Ishikawa (cell line): ENCODE results near the gene MEOX2.

Source experiments
- CEBPB ChIP-seq: IDR thresholded peaks from 2 replicates; pipeline ENCODE4 v1.6.1; 2012
- CREB1 ChIP-seq: IDR thresholded peaks from 2 replicates; pipeline ENCODE4 v1.6.1; 2012; ENCODE audit warnings: low read depth
- EGR1 ChIP-seq: IDR thresholded peaks from 2 replicates; pipeline ENCODE4 v1.6.1; 2012
- EP300 ChIP-seq: IDR thresholded peaks from 2 replicates; pipeline ENCODE4 v1.6.1; 2012; ENCODE audit warnings: borderline replicate concordance
- FOXM1 ChIP-seq: IDR thresholded peaks from 2 replicates; pipeline ENCODE4 v1.6.1; 2012; ENCODE audit warnings: low read depth, borderline replicate concordance
- NFIC ChIP-seq: IDR thresholded peaks from 2 replicates; pipeline ENCODE4 v1.6.1; 2012
- RAD21 ChIP-seq: IDR thresholded peaks from 2 replicates; pipeline ENCODE4 v1.6.1; 2012; ENCODE audit warnings: low read depth
- TAF1 ChIP-seq: IDR thresholded peaks from 2 replicates; pipeline ENCODE4 v1.6.1; 2012; ENCODE audit warnings: low read depth, mild to moderate bottlenecking
- TCF12 ChIP-seq: IDR thresholded peaks from 2 replicates; pipeline ENCODE4 v1.6.1; 2012; ENCODE audit warnings: low read depth
- TEAD4 ChIP-seq: IDR thresholded peaks from 2 replicates; pipeline ENCODE4 v1.6.1; 2012
- YY1 ChIP-seq: IDR thresholded peaks from 2 replicates; pipeline ENCODE4 v1.6.1; 2012; ENCODE audit warnings: low read depth
- ZBTB7A ChIP-seq: IDR thresholded peaks from 2 replicates; pipeline ENCODE4 v1.6.1; 2012; ENCODE audit warnings: low read depth
- TF ChIP-seq, protein P1 (sequence below): IDR thresholded peaks from 2 replicates; pipeline ENCODE4 v1.6.1; 2012
- TF ChIP-seq, protein P2 (sequence below): IDR thresholded peaks from 2 replicates; pipeline ENCODE4 v1.6.1; 2012; ENCODE audit warnings: low read depth, mild to moderate bottlenecking

DNA sequence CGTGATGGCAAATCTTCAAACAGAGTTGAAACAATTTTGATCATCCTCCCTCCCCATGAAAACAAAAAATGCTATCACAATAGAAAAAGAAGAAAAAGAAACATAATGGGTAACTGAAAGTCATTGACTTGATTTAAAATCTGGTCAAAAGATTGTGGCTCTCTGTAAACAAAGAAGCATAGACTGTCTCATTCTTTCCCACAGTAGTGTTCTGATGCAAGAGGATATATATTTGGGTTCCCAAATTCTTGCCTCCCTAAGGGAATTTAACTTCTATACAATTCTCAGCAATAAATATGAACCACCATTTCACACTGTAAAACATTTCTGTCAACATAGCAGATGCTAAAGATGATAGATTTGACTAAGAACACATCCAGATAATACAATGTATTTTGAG lies 32.8 kb upstream of the MEOX2 start:
- TF ChIP-seq EP300 (no peak), RAD21 (no peak), CEBPB (no peak), ZBTB7A (no peak), TAF1 (no peak), NFIC (no peak), TCF12 (no peak), FOXM1 (no peak), YY1 (no peak), TEAD4 (no peak), EGR1 (no peak), CREB1 (no peak)
- TF ChIP-seq, protein P1, sequence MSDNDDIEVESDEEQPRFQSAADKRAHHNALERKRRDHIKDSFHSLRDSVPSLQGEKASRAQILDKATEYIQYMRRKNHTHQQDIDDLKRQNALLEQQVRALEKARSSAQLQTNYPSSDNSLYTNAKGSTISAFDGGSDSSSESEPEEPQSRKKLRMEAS = no peak
- TF ChIP-seq, protein P2, sequence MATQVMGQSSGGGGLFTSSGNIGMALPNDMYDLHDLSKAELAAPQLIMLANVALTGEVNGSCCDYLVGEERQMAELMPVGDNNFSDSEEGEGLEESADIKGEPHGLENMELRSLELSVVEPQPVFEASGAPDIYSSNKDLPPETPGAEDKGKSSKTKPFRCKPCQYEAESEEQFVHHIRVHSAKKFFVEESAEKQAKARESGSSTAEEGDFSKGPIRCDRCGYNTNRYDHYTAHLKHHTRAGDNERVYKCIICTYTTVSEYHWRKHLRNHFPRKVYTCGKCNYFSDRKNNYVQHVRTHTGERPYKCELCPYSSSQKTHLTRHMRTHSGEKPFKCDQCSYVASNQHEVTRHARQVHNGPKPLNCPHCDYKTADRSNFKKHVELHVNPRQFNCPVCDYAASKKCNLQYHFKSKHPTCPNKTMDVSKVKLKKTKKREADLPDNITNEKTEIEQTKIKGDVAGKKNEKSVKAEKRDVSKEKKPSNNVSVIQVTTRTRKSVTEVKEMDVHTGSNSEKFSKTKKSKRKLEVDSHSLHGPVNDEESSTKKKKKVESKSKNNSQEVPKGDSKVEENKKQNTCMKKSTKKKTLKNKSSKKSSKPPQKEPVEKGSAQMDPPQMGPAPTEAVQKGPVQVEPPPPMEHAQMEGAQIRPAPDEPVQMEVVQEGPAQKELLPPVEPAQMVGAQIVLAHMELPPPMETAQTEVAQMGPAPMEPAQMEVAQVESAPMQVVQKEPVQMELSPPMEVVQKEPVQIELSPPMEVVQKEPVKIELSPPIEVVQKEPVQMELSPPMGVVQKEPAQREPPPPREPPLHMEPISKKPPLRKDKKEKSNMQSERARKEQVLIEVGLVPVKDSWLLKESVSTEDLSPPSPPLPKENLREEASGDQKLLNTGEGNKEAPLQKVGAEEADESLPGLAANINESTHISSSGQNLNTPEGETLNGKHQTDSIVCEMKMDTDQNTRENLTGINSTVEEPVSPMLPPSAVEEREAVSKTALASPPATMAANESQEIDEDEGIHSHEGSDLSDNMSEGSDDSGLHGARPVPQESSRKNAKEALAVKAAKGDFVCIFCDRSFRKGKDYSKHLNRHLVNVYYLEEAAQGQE = no peak
